ENCODE results near the gene DOCK1.

The DOCK1 gene

GRCh38 chr10:127427926-127428325 lies 522.7 kb downstream of the DOCK1 start:
- Histone ChIP-seq H3K79me2 (ENCODE audit: insufficient read depth, low read depth) (no peaks in the 10 kb centered on the region), H3K9ac (no peak overlapping the region), H3K4me3 (IDR thresholded peaks at IDR 0.05; ENCODE audit: insufficient read depth, low read depth, low read length) (no peak overlapping the region), H3K27me3 (ENCODE audit: insufficient read depth, low read depth) (no peaks in the 10 kb centered on the region), H4K20me1 (ENCODE audit: insufficient read depth) (no peaks in the 10 kb centered on the region), H3K36me3 (ENCODE audit: insufficient read depth) (no peaks in the 10 kb centered on the region), H3K27ac (no peak overlapping the region), H3K4me1 (ENCODE audit: low read depth, poor library complexity, severe bottlenecking) (no peaks in the 10 kb centered on the region), H2AFZ (ENCODE audit: low read depth) (no peak overlapping the region), H3K4me2 (no peak overlapping the region)
- TF ChIP-seq CTCF (conservative IDR thresholded peaks at IDR 0.05; ENCODE audit: low read depth, low read length) = no peak

GRCh38 chr10:127428385-127428980 lies 523.3 kb downstream of the DOCK1 start:
- no peak for TF ChIP-seq CTCF (conservative IDR thresholded peaks at IDR 0.05; ENCODE audit: low read depth, low read length)
- Histone ChIP-seq H2AFZ (ENCODE audit: low read depth) (no peak overlapping the region), H3K4me3 (IDR thresholded peaks at IDR 0.05; ENCODE audit: insufficient read depth, low read depth, low read length) (no peak overlapping the region), H3K27ac (no peak overlapping the region), H3K4me2 (no peak overlapping the region), H3K79me2 (ENCODE audit: insufficient read depth, low read depth) (no peaks in the 10 kb centered on the region), H3K36me3 (ENCODE audit: insufficient read depth) (no peaks in the 10 kb centered on the region), H4K20me1 (ENCODE audit: insufficient read depth) (no peaks in the 10 kb centered on the region), H3K27me3 (ENCODE audit: insufficient read depth, low read depth) (no peaks in the 10 kb centered on the region), H3K9ac (no peak overlapping the region), H3K4me1 (ENCODE audit: low read depth, poor library complexity, severe bottlenecking) (no peaks in the 10 kb centered on the region)

GRCh38 chr10:127429601-127430312 lies 524.5 kb downstream of the DOCK1 start:
- H3K27me3 ChIP-seq (ENCODE audit: insufficient read depth, low read depth) = no peaks in the 10 kb centered on the region
- no peak overlapping the region for H3K4me2 ChIP-seq
- no peaks in the 10 kb centered on the region for H3K36me3 ChIP-seq (ENCODE audit: insufficient read depth)
- no peaks in the 10 kb centered on the region for H3K4me1 ChIP-seq (ENCODE audit: low read depth, poor library complexity, severe bottlenecking)
- no peak for TF ChIP-seq CTCF (conservative IDR thresholded peaks at IDR 0.05; ENCODE audit: low read depth, low read length)
- no peak overlapping the region for H3K4me3 ChIP-seq (IDR thresholded peaks at IDR 0.05; ENCODE audit: insufficient read depth, low read depth, low read length)
- no peak overlapping the region for H3K9ac ChIP-seq
- H3K79me2 ChIP-seq (ENCODE audit: insufficient read depth, low read depth) = no peaks in the 10 kb centered on the region
- H2AFZ ChIP-seq (ENCODE audit: low read depth) = no peak overlapping the region
- H3K27ac ChIP-seq = no peak overlapping the region
- no peaks in the 10 kb centered on the region for H4K20me1 ChIP-seq (ENCODE audit: insufficient read depth)

GRCh38 chr10:127431525-127431924 lies 526.3 kb downstream of the DOCK1 start:
- Histone ChIP-seq H3K4me3 (IDR thresholded peaks at IDR 0.05; ENCODE audit: insufficient read depth, low read depth, low read length) (no peak overlapping the region), H3K27me3 (ENCODE audit: insufficient read depth, low read depth) (no peaks in the 10 kb centered on the region), H3K36me3 (ENCODE audit: insufficient read depth) (no peaks in the 10 kb centered on the region), H4K20me1 (ENCODE audit: insufficient read depth) (no peaks in the 10 kb centered on the region), H3K79me2 (ENCODE audit: insufficient read depth, low read depth) (no peaks in the 10 kb centered on the region), H3K27ac (no peak overlapping the region), H2AFZ (ENCODE audit: low read depth) (no peak overlapping the region), H3K9ac (no peak overlapping the region), H3K4me2 (no peak overlapping the region), H3K4me1 (ENCODE audit: low read depth, poor library complexity, severe bottlenecking) (no peaks in the 10 kb centered on the region)
- no peak for TF ChIP-seq CTCF (conservative IDR thresholded peaks at IDR 0.05; ENCODE audit: low read depth, low read length)

Data from KMS-11 (cell line).